Panc1 (cell line): ENCODE data around the gene MAPK8. TPM values are rescaled to one million over a fixed set of nuclear protein-coding genes. Genes with fewer than 3 reads are reported as not detected.

Experiments used
- ATAC-seq: fragments of 200-7000 bp; cut with Tn5 transposase; 2 replicates; pipeline ENCODE4 v1.9.1; 2020; ENCODE audit warnings: mild to moderate bottlenecking, moderate library complexity
- BruUV-seq: library from RNA; stranded (reverse); fragments of 400-500 nt; replicated peaks from 2 replicates; lab custom pipeline; 2021; lab: Mats Ljungman, UMichigan
- CTCF ChIA-PET: fragments of 300-600 bp; sonication (Branson Sonifier 250); formaldehyde crosslinking; loops from one replicate; lab custom pipeline; 2022; ENCODE audit warnings: antibody characterized with exemption; lab: Charles Lee
- POLR2A ChIA-PET: fragments of 300-600 bp; sonication (Branson Sonifier 250); formaldehyde crosslinking; loops from one replicate; lab custom pipeline; 2022; ENCODE audit warnings: antibody characterized with exemption; lab: Charles Lee
- DNase-seq: peaks from one replicate; pipeline ENCODE4 v3.0.0-alpha.2; 2010; ENCODE audit warnings: low read depth, low spot score
- H3K27ac ChIP-seq: 2 replicates; pipeline ENCODE4 v1.5.1; 2011; ENCODE audit warnings: mild to moderate bottlenecking, low read length, inconsistent platforms
- H3K27me3 ChIP-seq: fragments of 200-500 bp; sonication (Bioruptor generic); 2 replicates; pipeline ENCODE4 v1.6.0; 2014; ENCODE audit warnings: low read length, inconsistent platforms; ENCODE audit not compliant: control insufficient read depth, insufficient read depth
- H3K36me3 ChIP-seq: fragments of 200-500 bp; sonication (Bioruptor generic); 2 replicates; pipeline ENCODE4 v1.5.1; 2014; ENCODE audit warnings: inconsistent platforms, mild to moderate bottlenecking, low read length, moderate library complexity; ENCODE audit not compliant: control insufficient read depth, insufficient read depth
- H3K4me1 ChIP-seq: 2 replicates; pipeline ENCODE4 v1.5.1; 2011; ENCODE audit warnings: inconsistent platforms, mild to moderate bottlenecking, low read length, moderate library complexity; ENCODE audit not compliant: control insufficient read depth, insufficient read depth
- H3K4me3 ChIP-seq, 2 experiments: 2 replicates each; pipeline ENCODE4 v1.5.1; 2011 to 2012; ENCODE audit warnings: low read depth in 2 of 2, low read length in 2 of 2, mild to moderate bottlenecking in 2 of 2, inconsistent platforms in 1 of 2, moderate library complexity in 1 of 2
- H3K9me3 ChIP-seq: fragments of 200-500 bp; sonication (Bioruptor generic); 2 replicates; pipeline ENCODE4 v1.5.1; 2014; ENCODE audit warnings: low read depth, mild to moderate bottlenecking, inconsistent platforms, low read length, moderate library complexity; ENCODE audit not compliant: control insufficient read depth, insufficient read depth
- POLR2AphosphoS5 ChIP-seq: IDR thresholded peaks from 2 replicates; pipeline ENCODE4 v1.6.1; 2012; ENCODE audit warnings: mild to moderate bottlenecking, low read depth, low read length, moderate library complexity
- REST ChIP-seq, 2 experiments: IDR thresholded peaks; 2 replicates each; pipeline ENCODE4 v1.6.1; 2011 to 2012; ENCODE audit warnings: low read depth in 2 of 2, control low read depth in 1 of 2, low read length in 1 of 2, mild to moderate bottlenecking in 1 of 2, moderate library complexity in 1 of 2; ENCODE audit not compliant: insufficient read depth in 1 of 2
- SIN3A ChIP-seq: IDR thresholded peaks from 2 replicates; pipeline ENCODE4 v1.6.1; 2012; ENCODE audit warnings: low read depth, mild to moderate bottlenecking, low read length, moderate library complexity, borderline replicate concordance; ENCODE audit not compliant: insufficient read depth
- TCF7L2 ChIP-seq: IDR thresholded peaks from 2 replicates; pipeline ENCODE4 v1.6.1; 2011; ENCODE audit warnings: mild to moderate bottlenecking, low read depth, low read length, inconsistent platforms
- in situ Hi-C: cut with HindIII; loops from 2 replicates; pipeline ENCODE4 v1.10.0; 2016; ENCODE audit warnings: low sequenced_read_pairs, low pct_unique_long_range_greater_than_20kb
- intact Hi-C: fragments of 100-400 bp; cut with micrococcal nuclease; formaldehyde crosslinking; loops from one replicate; pipeline ENCODE4 v1.10.0; 2022; ENCODE audit not compliant: unreplicated experiment
- total RNA-seq: library from RNA; stranded (reverse); gene quantifications from one replicate; pipeline ENCODE4 v1.2.1, GENCODE V29; 2021; ENCODE audit not compliant: unreplicated experiment
- TF ChIP-seq, protein P1 (sequence below): fragments of 450-650 bp; IDR thresholded peaks from 2 replicates; pipeline ENCODE4 v1.5.1; 2017; ENCODE audit warnings: mild to moderate bottlenecking

Gene MAPK8
- total RNA-seq, 1 experiment from 2014 or later, result 66.6 TPM

GRCh38 chr10:48258105-48258504, 48.4 kb upstream of the MAPK8 start:
- H3K27me3 ChIP-seq, result peaks cover 17% of the 10 kb centered on the region
- CTCF ChIA-PET, result no interaction called here
- H3K27ac ChIP-seq, result no peak overlapping the region
- DNase-seq (no peak), ATAC-seq (no peak)
- TF ChIP-seq, protein P1, sequence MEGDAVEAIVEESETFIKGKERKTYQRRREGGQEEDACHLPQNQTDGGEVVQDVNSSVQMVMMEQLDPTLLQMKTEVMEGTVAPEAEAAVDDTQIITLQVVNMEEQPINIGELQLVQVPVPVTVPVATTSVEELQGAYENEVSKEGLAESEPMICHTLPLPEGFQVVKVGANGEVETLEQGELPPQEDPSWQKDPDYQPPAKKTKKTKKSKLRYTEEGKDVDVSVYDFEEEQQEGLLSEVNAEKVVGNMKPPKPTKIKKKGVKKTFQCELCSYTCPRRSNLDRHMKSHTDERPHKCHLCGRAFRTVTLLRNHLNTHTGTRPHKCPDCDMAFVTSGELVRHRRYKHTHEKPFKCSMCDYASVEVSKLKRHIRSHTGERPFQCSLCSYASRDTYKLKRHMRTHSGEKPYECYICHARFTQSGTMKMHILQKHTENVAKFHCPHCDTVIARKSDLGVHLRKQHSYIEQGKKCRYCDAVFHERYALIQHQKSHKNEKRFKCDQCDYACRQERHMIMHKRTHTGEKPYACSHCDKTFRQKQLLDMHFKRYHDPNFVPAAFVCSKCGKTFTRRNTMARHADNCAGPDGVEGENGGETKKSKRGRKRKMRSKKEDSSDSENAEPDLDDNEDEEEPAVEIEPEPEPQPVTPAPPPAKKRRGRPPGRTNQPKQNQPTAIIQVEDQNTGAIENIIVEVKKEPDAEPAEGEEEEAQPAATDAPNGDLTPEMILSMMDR, result no peak
- TF ChIP-seq REST (IDR thresholded peaks at IDR 0.05; ENCODE audit: insufficient read depth in 1 of 2, low read depth in 2 of 2, low read length in 1 of 2), result no peak
- TF ChIP-seq TCF7L2, result no peak
- no peak for TF ChIP-seq SIN3A
- TF ChIP-seq POLR2AphosphoS5, result no peak
- intact Hi-C loops, result no loop called here
- no peaks in the 10 kb centered on the region for H3K36me3 ChIP-seq
- no peak overlapping the region for H3K4me3 ChIP-seq
- in situ Hi-C loops, result no loop called here
- POLR2A ChIA-PET, result no interaction called here
- no peaks in the 10 kb centered on the region for H3K4me1 ChIP-seq
- no peaks in the 10 kb centered on the region for H3K9me3 ChIP-seq
- no TSS peak for BruUV-seq

GRCh38 chr10:48266528-48266927, 39.9 kb upstream of the MAPK8 start:
- Histone ChIP-seq H3K27ac (no peak overlapping the region), H3K4me1 (no peaks in the 10 kb centered on the region), H3K36me3 (no peaks in the 10 kb centered on the region), H3K4me3 (no peak overlapping the region), H3K27me3 (peaks cover 13% of the 10 kb centered on the region), H3K9me3 (no peaks in the 10 kb centered on the region)
- TF ChIP-seq POLR2AphosphoS5 (no peak), TCF7L2 (no peak), SIN3A (no peak), REST (IDR thresholded peaks at IDR 0.05; ENCODE audit: insufficient read depth in 1 of 2, low read depth in 2 of 2, low read length in 1 of 2) (no peak)
- TF ChIP-seq, protein P1, result no peak
- no peak for DNase-seq
- in situ Hi-C loops, result no loop called here
- ChIA-PET CTCF (no interaction called here), POLR2A (no interaction called here)
- BruUV-seq, result no TSS peak
- intact Hi-C loops, result no loop called here
- no peak for ATAC-seq
